Transverse colon (tissue), 4 donors: ENCODE measurements around the gene DHRS1. TPM values are rescaled to one million over a fixed set of nuclear protein-coding genes. Genes with fewer than 3 reads are reported as not detected.
A peak's percentile ranks its signal among the peaks of the same experiment; 100 is the strongest.

Source experiments
- DNase-seq: peaks from one replicate; pipeline ENCODE4 v3.0.0-alpha.2; 2019
- H3K27ac ChIP-seq, 4 donors: fragments of 200-600 bp; sonication (generic); 2 replicates each; pipeline ENCODE4 v1.5.1; 2016 to 2018; ENCODE audit warnings: inconsistent platforms in 4 of 4
- H3K27me3 ChIP-seq: fragments of 200-600 bp; sonication (generic); 2 replicates; pipeline ENCODE4 v1.5.1; 2017; ENCODE audit warnings: inconsistent platforms
- H3K36me3 ChIP-seq, 4 donors: fragments of 200-600 bp; sonication (generic); 2 replicates each; pipeline ENCODE4 v1.5.1; 2017 to 2019; ENCODE audit warnings: inconsistent platforms in 4 of 4
- H3K4me1 ChIP-seq, 4 donors: fragments of 200-600 bp; sonication (generic); 2 replicates each; pipeline ENCODE4 v1.5.1; 2017 to 2020; ENCODE audit warnings: inconsistent platforms in 4 of 4
- H3K4me3 ChIP-seq, 4 donors: fragments of 200-600 bp; sonication (generic); 1 replicate in 1 of 4; 2 replicates in 3 of 4; pipeline versions ENCODE4 v1.5.1 to v1.6.1; 2017 to 2019; ENCODE audit warnings: inconsistent platforms in 4 of 4
- H3K9me3 ChIP-seq, 2 donors: fragments of 200-600 bp; sonication (generic); 2 replicates each; pipeline ENCODE4 v1.5.1; 2017 to 2019; ENCODE audit warnings: inconsistent platforms in 2 of 2
- CTCF ChIP-seq, 5 experiments: fragments of 200-600 bp in 3 of 5; fragments of 450-650 bp in 2 of 5; sonication (generic) in 3 of 5; IDR thresholded peaks; 1 replicate in 2 of 5; 2 replicates in 3 of 5; pipeline ENCODE4 v1.5.1; 2016 to 2017; ENCODE audit warnings: antibody characterized with exemption in 5 of 5, inconsistent platforms in 3 of 5, mild to moderate bottlenecking in 2 of 5, moderate library complexity in 1 of 5
- EP300 ChIP-seq: sonication (generic); formaldehyde crosslinking; IDR thresholded peaks from one replicate; pipeline ENCODE4 v1.6.1; 2017; ENCODE audit warnings: antibody characterized with exemption, low read depth
- POLR2A ChIP-seq: fragments of 450-650 bp; IDR thresholded peaks from one replicate; pipeline ENCODE4 v1.6.1; 2016; ENCODE audit warnings: antibody characterized with exemption, mild to moderate bottlenecking, moderate library complexity
- POLR2AphosphoS5 ChIP-seq, 3 donors: sonication (generic); formaldehyde crosslinking; IDR thresholded peaks; one replicate each; pipeline ENCODE4 v1.6.1; 2016; ENCODE audit warnings: antibody characterized with exemption in 3 of 3
- WGBS, 2 donors: methylation state at CpG; one replicate each; pipeline ENCODE4 v1.1.5; 2018; ENCODE audit warnings: low coverage in 1 of 2; 5-methylcytosine and 5-hydroxymethylcytosine counted together
- in situ Hi-C, 4 donors: fragments of 200-750 bp; cut with MboI; loops; one replicate each; pipeline versions ENCODE4 v1.15.0 to v1.15.1; 2017; ENCODE audit warnings: low sequenced_read_pairs in 3 of 4, low pct_ligation_motif_present in 1 of 4, low pct_unique_long_range_greater_than_20kb in 1 of 4
- intact Hi-C: fragments of 100-400 bp; cut with DNase I; formaldehyde crosslinking; loops from one replicate; pipeline ENCODE4 v1.15.1; 2023; ENCODE audit warnings: low total_unique reads
- total RNA-seq, 4 donors: library from RNA; depleted of rRNA; stranded (reverse); fragments of >200 nt; gene quantifications; one replicate each; pipeline ENCODE4 v1.1.0, GENCODE V29; 2016

Gene DHRS1
- total RNA-seq, 4 donors from 2014 or later, result 84.2 to 106 (median 94.6) TPM

- H3K4me3 ChIP-seq, result peak overlapping the region; percentile 34 to 58 (median 40)
- H3K36me3 ChIP-seq, result peaks cover 0 to 6% (median 3%) of the 10 kb centered on the region in 4 donors
- TF ChIP-seq POLR2AphosphoS5 (IDR thresholded peaks at IDR 0.05) (no peak), EP300 (no peak), POLR2A (no peak), CTCF (IDR thresholded peaks at IDR 0.05) (no peak)
- no peaks in the 10 kb centered on the region for H3K9me3 ChIP-seq
- peak; percentile 60 for DNase-seq
- intact Hi-C loops, result no loop called here
- 21 to 33% methylated on average over 1 to 5 of the region's 5 CpGs for WGBS, 2 donors
- in situ Hi-C loops, result no loop called here
- no peaks in the 10 kb centered on the region for H3K27me3 ChIP-seq
- peaks cover 19 to 65% (median 48%) of the 10 kb centered on the region in 4 donors for H3K4me1 ChIP-seq
- H3K27ac ChIP-seq, result peak overlapping the region; percentile 81 to 90 (median 86)
Measured at GRCh38 chr14:24310265-24310645, 10.7 kb upstream of the DHRS1 start.

GRCh38 chr14:24309538-24310264, 10.1 kb upstream of the DHRS1 start, which contains the start of gene LTB4R2:
Gene LTB4R2 (plus strand): TSS chr14:24310140. CDS start chr14:24310665, 525 bp downstream.
- intact Hi-C loops, result no loop called here
- 70 to 90% methylated on average over 2 to 5 of the region's 5 CpGs for WGBS, 2 donors

GRCh38 chr14:24308342-24309124, 9.0 kb upstream of the DHRS1 start:
- Histone ChIP-seq H3K4me1 (peaks cover 19 to 54% (median 47%) of the 10 kb centered on the region in 4 donors), H3K36me3 (peaks cover 0 to 24% (median 12%) of the 10 kb centered on the region in 4 donors)

More at GRCh38 chr14:24309538-24310264, 10.1 kb upstream of the DHRS1 start, which contains the start of gene LTB4R2:
- H3K4me1 ChIP-seq, result peaks cover 19 to 60% (median 47%) of the 10 kb centered on the region in 4 donors
- no peak for DNase-seq
- H3K36me3 ChIP-seq, result peaks cover 0 to 12% (median 6%) of the 10 kb centered on the region in 4 donors
- peak within 1 kb of the TSS; percentile 34 to 58 (median 40) for H3K4me3 ChIP-seq
- H3K27me3 ChIP-seq, result no peaks in the 10 kb centered on the region
- H3K9me3 ChIP-seq, result no peaks in the 10 kb centered on the region
- in situ Hi-C loops, result no loop called here
- TF ChIP-seq CTCF (IDR thresholded peaks at IDR 0.05), result no peak
- TF ChIP-seq POLR2AphosphoS5 (IDR thresholded peaks at IDR 0.05), result no peak
- TF ChIP-seq EP300, result no peak
- TF ChIP-seq POLR2A, result no peak
- H3K27ac ChIP-seq, result peak within 1 kb of the TSS; percentile 81 to 90 (median 86)

More at GRCh38 chr14:24308342-24309124, 9.0 kb upstream of the DHRS1 start:
- Histone ChIP-seq H3K9me3 (no peaks in the 10 kb centered on the region), H3K4me3 (no peak overlapping the region), H3K27me3 (no peaks in the 10 kb centered on the region), H3K27ac (peak overlapping the region; percentile 70 to 78 (median 76))
- WGBS, 2 donors, result 75 to 90% methylated on average over 4 to 7 of the region's 7 CpGs
- intact Hi-C loops (no loop called here), in situ Hi-C loops (no loop called here)
- TF ChIP-seq EP300 (no peak), POLR2A (no peak), POLR2AphosphoS5 (IDR thresholded peaks at IDR 0.05) (no peak), CTCF (IDR thresholded peaks at IDR 0.05) (peak in 3 of 5 experiments; percentile 2 to 6 (median 4))
- DNase-seq, result no peak
